GM08714 (cell line): Measurements from ENCODE around the gene SCN1B.
"Not testable (repeated sequence)": the region's sequence is repeated elsewhere in the genome, so short reads cannot be mapped to it uniquely, and the experiment has no call there.

ENCODE experiments used
- H3K4me3 ChIP-seq: fragments of 200-500 bp; sonication (Bioruptor generic); 2 replicates; pipeline ENCODE4 v1.5.1; 2014; ENCODE audit warnings: mild to moderate bottlenecking, low read length, inconsistent platforms
- ZNF274 ChIP-seq: IDR thresholded peaks from 2 replicates; pipeline ENCODE4 v1.6.1; 2012; ENCODE audit warnings: mild to moderate bottlenecking, low read depth, low read length

Gene SCN1B

DNA sequence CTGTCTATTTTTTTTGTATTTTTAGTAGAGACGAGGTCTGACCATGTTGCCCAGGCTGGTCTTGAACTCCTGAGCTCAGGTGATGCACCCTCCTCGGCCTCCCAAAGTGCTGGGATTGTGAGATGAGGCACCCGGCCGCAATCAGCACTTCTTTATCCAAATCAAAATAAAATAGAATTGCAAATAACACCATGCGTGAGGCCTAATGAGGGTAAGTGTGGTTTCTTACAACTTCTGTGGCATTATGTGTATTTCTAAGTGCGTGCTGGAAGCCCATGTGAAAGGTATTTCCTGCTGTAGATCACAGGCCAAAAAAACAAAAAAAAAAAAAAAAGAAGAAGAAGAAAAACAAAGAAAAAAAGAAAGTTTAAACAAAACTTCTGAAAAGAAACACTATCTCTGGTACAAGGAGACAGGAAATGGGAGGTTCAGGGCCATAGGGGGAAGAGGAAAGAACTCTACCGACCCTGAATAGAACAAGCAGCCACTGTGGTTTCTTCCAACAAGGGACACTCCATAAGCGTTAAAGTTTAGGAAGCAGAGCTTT is 33.1 kb upstream of the SCN1B start:
- TF ChIP-seq ZNF274: no peak
- no peak overlapping the region for H3K4me3 ChIP-seq

DNA sequence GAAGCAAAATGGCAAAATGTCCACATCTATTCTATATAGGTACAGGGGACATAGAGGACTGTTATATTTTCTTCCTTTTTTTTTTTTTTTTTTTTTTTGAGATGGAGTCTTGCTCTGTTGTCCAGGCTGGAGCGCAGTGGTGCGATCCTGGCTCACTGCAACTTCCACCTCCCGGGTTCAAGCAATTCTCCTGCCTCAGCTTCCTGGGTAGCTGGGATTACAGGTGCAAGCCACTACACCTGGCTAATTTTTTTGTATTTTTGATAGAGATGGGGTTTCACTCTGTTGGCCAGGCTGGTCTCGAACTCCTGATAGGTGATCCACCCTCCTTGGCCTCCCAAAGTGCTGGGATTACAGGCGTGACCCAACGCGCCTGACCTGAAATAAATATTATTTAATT is 32.0 kb upstream of the SCN1B start:
- H3K4me3 ChIP-seq: not testable (repeated sequence)

DNA sequence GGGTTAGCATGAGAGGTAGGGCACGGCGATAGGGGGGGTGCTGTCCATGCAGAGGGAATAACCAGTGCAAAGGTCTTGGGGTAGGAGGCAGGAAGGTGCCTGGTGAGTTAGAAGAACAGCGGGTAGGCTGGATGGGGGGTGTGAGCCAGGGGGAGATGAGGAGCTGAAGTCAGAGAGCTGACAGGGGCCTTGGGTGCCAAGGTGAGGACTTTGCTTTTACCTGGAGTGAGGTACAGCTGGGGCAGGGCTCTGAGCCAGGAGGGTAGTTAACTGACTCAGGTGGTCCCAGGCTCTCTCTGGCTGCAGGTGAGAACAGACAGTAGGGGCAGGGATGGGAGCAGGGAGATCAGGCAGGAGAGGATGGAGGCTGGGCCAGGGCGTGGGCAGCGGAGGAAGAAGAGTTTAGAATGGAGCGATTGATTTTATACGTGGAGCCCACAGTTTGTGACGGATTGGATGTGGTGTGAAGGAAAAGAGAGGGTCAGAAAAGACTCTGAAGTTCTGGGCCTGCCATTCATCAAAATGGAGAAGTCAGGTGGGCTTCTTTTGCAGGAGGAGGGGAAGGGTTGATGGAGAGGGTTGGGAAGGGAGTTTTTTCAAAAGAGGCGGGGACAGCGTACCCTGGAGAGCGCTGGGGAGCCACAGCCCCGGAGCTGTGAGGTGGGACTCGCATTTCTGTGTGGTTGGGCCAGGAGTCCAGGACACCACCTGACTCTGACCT is 31.3 kb upstream of the SCN1B start:
- H3K4me3 ChIP-seq: peak overlapping the region; percentile 74; the same call in 1 of the 2 replicates
- TF ChIP-seq ZNF274: no peak

- TF ChIP-seq ZNF274: no peak
- H3K4me3 ChIP-seq: peak within 1 kb of the TSS; percentile 74
Observed at GRCh38 chr19:34999498-35000337, 30.6 kb upstream of the SCN1B start, which contains the start of gene GRAMD1A. TSS of gene GRAMD1A (plus strand) at chr19:35000323. CDS start at chr19:35000479, 156 bp downstream.

DNA sequence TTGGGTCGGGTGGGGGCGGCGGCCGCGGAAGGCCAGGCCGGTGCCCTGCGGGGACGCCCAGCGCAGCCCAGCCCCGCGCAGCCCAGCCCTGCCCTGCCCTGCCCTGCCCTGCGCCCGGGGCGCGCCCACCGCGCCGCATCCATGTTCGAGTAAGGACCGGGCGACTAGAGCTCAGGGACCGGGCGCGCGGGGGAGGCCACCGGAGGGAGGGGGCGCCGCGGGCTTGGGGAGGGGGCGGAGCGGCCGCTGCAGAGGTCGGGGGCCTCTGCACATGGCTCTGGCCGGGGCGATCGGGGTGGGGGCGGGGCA is 30.0 kb upstream of the SCN1B start:
- peak overlapping the region; percentile 74 for H3K4me3 ChIP-seq
- no peak for TF ChIP-seq ZNF274

- H3K4me3 ChIP-seq: peak overlapping the region; percentile 74
- no peak for TF ChIP-seq ZNF274
Observed at GRCh38 chr19:35000647-35001501, 29.4 kb upstream of the SCN1B start.

- no peak for TF ChIP-seq ZNF274
- no peak overlapping the region; the same call in 1 of the 2 replicates for H3K4me3 ChIP-seq
Observed at GRCh38 chr19:35002037-35002535, 28.2 kb upstream of the SCN1B start.

DNA sequence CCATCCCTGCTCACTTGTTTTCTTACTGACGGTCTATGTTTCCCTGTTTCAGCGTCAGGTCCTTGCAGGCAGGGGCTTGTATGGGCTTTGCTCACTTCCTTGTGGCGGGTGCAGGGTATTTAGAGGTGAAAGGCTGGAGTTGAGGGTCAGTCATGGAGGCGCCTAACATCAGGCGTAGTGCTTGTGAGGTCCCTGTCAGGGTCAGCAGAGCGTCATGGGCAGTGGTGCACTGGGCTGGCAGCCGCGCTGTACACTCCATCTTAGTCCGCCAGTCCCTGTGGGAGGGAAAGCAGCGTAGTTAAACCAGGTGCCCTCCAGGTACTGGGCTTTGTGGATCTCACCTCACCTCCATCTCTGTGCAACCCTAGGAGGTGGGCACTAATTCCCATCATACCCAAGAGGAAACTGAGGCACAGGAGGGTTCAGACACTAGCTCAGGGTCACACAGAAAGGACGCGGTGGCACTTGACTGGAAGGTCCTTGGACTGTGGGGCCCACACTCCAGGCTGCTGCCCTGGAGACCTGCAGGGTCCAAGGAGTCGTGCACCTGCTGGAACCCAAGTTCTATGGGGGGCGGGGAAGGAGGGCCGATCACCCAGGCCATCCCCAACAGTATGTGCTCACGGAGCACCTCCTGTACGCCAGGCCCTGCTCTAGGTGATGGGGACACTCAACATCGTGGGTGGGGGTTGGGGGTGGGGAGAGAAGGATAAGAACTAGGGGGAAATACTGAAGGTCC is 25.6 kb upstream of the SCN1B start:
- H3K4me3 ChIP-seq: no peak overlapping the region
- TF ChIP-seq ZNF274: no peak

GRCh38 chr19:35005256-35005977 is 24.9 kb upstream of the SCN1B start:
- H3K4me3 ChIP-seq: no peak overlapping the region
- TF ChIP-seq ZNF274: no peak

- H3K4me3 ChIP-seq: not testable (repeated sequence)
Observed at GRCh38 chr19:35006007-35006341, 24.3 kb upstream of the SCN1B start.

GRCh38 chr19:35006342-35006998 is 23.8 kb upstream of the SCN1B start:
- H3K4me3 ChIP-seq: no peak overlapping the region
- TF ChIP-seq ZNF274: no peak

- no peak for TF ChIP-seq ZNF274
- H3K4me3 ChIP-seq: no peak overlapping the region
Observed at GRCh38 chr19:35006999-35007365, 23.3 kb upstream of the SCN1B start.

DNA sequence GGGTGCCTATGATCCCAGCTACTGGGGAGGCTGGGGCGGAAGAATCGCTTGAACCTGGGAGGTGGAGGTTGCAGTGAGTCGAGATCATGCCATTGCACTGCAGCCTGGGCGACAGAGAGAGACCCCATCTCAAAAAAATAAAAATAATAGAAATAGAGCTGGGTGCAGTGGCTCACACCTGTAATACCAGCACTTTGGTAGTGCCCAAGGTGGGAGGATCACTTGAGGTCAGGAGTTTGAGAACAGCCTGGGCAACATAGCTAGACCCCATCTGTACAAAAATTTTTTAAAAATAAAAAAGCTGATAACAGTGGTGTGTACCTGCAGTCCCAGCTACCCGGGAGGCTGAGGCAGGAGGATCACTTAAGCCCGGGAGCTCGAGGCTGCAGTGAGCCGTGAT is 22.8 kb upstream of the SCN1B start:
- H3K4me3 ChIP-seq: not testable (repeated sequence)
